Measurements from ENCODE around the gene KLRC1.
"Not testable (repeated sequence)": the region's sequence is repeated elsewhere in the genome, so short reads cannot be mapped to it uniquely, and the experiment has no call there.

Gene KLRC1

DNA sequence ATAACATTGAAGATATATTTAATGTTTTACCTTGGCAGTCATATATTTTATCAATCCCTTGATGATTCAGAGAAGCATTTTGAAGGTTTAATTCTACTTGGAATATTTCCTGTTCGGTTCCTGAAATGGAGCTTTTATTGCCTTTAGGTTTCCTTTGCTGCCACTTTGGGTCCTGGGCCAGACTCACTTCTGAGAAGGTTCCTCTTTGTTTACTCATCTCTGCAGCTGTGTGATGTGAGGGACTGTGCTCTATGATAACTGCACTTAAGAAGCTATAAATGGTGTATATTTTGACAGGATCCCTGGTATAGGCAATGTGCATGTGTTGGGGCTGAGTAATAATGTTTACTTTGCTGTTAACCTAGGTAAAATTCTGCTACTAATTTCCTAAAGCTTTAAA lies 32.8 kb downstream of the KLRC1 start, which contains the start of gene KLRC3:
KLRC3 (minus strand) TSS at position 262 of the 400 bp plus-strand sequence; CDS start at position 217, 45 bp downstream.
- H3K4me3 ChIP-seq (ENCODE audit: low read depth in 1 of 2, low read length in 2 of 2); H3K9me3 ChIP-seq (ENCODE audit: low read length); H3K27me3 ChIP-seq (ENCODE audit: control insufficient read depth in 1 of 2, insufficient read depth in 2 of 2, low read length in 2 of 2): not testable (repeated sequence)

DNA sequence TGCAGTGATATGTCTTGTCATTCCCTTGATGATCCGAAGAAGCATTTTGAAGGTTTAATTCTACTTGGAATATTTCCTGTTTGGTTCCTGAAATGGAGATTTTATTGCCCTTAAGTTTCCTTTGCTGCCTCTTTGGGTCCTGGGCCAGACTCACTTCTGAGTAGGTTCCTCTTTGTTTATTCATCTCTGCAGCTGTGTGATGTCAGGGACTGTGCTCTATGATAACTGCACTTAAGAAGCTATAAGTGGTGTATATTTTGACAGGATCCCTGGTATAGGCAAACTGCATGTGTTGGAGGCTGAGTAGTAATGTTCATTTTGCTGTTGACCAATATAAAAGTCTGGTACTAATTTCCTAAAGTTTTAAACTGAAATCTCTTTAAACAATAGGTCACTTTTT lies 43.8 kb downstream of the KLRC1 start, which contains the start of gene KLRC4:
KLRC4 (minus strand) TSS at position 366 of the 400 bp plus-strand sequence; CDS start at position 184, 182 bp downstream.
- Histone ChIP-seq H3K9ac (ENCODE audit: low read length) (no peak within 1 kb of the TSS), H3K4me3 (ENCODE audit: low read depth in 1 of 2, low read length in 2 of 2) (no peak within 1 kb of the TSS), H3K9me3 (ENCODE audit: low read length) (no peaks in the 10 kb centered on the region), H3K27ac (ENCODE audit: low read depth, low read length) (no peak within 1 kb of the TSS), H3K36me3 (ENCODE audit: insufficient read depth, low read length) (no peaks in the 10 kb centered on the region), H3K4me1 (ENCODE audit: insufficient read depth, low read length) (no peaks in the 10 kb centered on the region), H3K27me3 (ENCODE audit: control insufficient read depth in 1 of 2, insufficient read depth in 2 of 2, low read length in 2 of 2) (no peaks in the 10 kb centered on the region)

More for the DNA sequence above, 32.8 kb downstream of the KLRC1 start, which contains the start of gene KLRC3:
- H3K4me1 ChIP-seq (ENCODE audit: insufficient read depth, low read length); H3K9ac ChIP-seq (ENCODE audit: low read length); H3K27ac ChIP-seq (ENCODE audit: low read depth, low read length); H3K36me3 ChIP-seq (ENCODE audit: insufficient read depth, low read length): not testable (repeated sequence)

DNA sequence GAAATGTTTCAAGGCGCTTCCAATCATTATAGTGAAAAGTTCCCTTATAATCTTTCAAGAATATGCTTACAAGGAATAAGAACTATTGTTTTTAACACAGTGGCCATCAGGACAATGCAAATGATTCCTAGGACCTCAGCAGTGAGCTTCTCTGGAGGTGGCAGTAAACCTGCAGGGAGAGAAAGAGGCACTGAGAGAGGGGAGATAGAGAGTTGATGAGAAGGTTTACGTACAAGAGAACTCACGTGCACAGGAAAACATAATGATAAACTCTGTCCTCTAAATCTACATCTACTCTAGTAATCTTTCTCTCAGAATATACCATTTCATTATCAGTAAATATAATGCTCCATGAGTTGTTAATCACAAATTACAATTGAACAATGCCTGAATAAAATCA lies 44.3 kb downstream of the KLRC1 start:
- Histone ChIP-seq H3K36me3 (ENCODE audit: insufficient read depth, low read length) (no peaks in the 10 kb centered on the region), H3K27ac (ENCODE audit: low read depth, low read length) (no peak overlapping the region), H3K4me1 (ENCODE audit: insufficient read depth, low read length) (no peaks in the 10 kb centered on the region), H3K9me3 (ENCODE audit: low read length) (no peaks in the 10 kb centered on the region), H3K27me3 (ENCODE audit: control insufficient read depth in 1 of 2, insufficient read depth in 2 of 2, low read length in 2 of 2) (no peaks in the 10 kb centered on the region), H3K4me3 (ENCODE audit: low read depth in 1 of 2, low read length in 2 of 2) (no peak overlapping the region), H3K9ac (ENCODE audit: low read length) (no peak overlapping the region)

DNA sequence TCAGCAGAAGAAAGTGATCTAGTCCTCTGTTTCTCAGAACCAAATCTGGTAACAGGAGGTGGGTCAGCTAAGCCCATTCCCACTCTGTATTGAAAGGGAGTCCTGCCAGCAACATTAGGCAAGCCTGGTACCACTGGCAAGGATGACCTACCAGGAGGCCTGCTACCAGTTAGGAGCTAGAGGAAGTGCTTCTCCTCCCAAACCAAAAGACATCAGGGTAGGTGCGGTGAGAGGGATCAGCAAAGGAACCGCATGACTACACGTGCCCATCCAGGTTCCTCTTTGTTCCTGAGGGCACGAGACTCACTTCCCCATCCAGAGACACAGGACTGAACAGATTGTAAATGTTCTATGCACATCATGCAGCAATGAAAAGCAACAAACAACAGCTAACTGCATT lies 46.5 kb downstream of the KLRC1 start:
- no peaks in the 10 kb centered on the region for H3K27me3 ChIP-seq (ENCODE audit: control insufficient read depth in 1 of 2, insufficient read depth in 2 of 2, low read length in 2 of 2)
- no peak overlapping the region for H3K9ac ChIP-seq (ENCODE audit: low read length)
- H3K4me1 ChIP-seq (ENCODE audit: insufficient read depth, low read length), result no peaks in the 10 kb centered on the region
- H3K9me3 ChIP-seq (ENCODE audit: low read length), result no peaks in the 10 kb centered on the region
- no peak overlapping the region for H3K27ac ChIP-seq (ENCODE audit: low read depth, low read length)
- H3K36me3 ChIP-seq (ENCODE audit: insufficient read depth, low read length), result no peaks in the 10 kb centered on the region
- no peak overlapping the region for H3K4me3 ChIP-seq (ENCODE audit: low read depth in 1 of 2, low read length in 2 of 2)

DNA sequence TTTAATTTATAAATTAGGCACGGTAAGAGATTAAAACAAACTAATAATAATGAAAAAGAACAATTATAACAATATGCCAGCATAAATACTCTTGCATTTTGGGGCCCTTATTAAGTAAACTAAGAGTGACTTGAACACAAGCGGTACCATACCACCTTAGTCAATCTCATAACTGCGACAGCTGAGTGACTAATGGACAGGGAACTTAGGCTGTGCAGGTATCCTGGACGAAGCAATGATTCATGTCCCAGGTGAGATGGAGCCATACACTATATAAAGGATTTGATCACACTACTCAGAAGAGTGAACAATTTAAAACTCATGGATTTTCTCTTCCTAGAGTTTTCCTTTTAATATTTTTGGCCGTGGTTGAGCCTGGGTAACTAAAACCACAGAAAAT lies 47.9 kb downstream of the KLRC1 start:
- Histone ChIP-seq H3K9ac (ENCODE audit: low read length) (no peak overlapping the region), H3K9me3 (ENCODE audit: low read length) (no peaks in the 10 kb centered on the region), H3K4me3 (ENCODE audit: low read depth in 1 of 2, low read length in 2 of 2) (no peak overlapping the region), H3K27ac (ENCODE audit: low read depth, low read length) (no peak overlapping the region), H3K27me3 (ENCODE audit: control insufficient read depth in 1 of 2, insufficient read depth in 2 of 2, low read length in 2 of 2) (no peaks in the 10 kb centered on the region), H3K36me3 (ENCODE audit: insufficient read depth, low read length) (no peaks in the 10 kb centered on the region), H3K4me1 (ENCODE audit: insufficient read depth, low read length) (no peaks in the 10 kb centered on the region)

DNA sequence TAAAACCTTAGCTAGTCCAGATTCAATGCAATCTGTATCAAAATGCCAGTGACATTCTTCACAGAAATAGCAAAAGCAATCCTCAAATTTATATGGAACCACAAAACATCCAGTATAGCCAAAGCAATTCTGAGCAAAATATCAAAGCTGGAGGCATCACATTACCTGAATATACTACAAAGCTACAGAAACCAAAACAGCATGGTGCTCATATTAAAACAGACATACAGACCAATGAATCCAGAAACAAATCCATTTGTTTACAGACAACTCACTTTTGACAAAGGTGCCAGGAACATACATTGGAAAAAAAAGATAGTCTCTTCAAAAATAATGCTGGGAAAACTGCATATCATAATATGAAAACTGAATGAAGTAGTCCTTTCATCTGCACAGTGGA lies 48.4 kb downstream of the KLRC1 start:
- no peaks in the 10 kb centered on the region for H3K27me3 ChIP-seq (ENCODE audit: control insufficient read depth in 1 of 2, insufficient read depth in 2 of 2, low read length in 2 of 2)
- H3K27ac ChIP-seq (ENCODE audit: low read depth, low read length), result no peak overlapping the region
- no peaks in the 10 kb centered on the region for H3K4me1 ChIP-seq (ENCODE audit: insufficient read depth, low read length)
- H3K9me3 ChIP-seq (ENCODE audit: low read length), result no peaks in the 10 kb centered on the region
- H3K36me3 ChIP-seq (ENCODE audit: insufficient read depth, low read length), result no peaks in the 10 kb centered on the region
- no peak overlapping the region for H3K4me3 ChIP-seq (ENCODE audit: low read depth in 1 of 2, low read length in 2 of 2)
- no peak overlapping the region for H3K9ac ChIP-seq (ENCODE audit: low read length)

DNA sequence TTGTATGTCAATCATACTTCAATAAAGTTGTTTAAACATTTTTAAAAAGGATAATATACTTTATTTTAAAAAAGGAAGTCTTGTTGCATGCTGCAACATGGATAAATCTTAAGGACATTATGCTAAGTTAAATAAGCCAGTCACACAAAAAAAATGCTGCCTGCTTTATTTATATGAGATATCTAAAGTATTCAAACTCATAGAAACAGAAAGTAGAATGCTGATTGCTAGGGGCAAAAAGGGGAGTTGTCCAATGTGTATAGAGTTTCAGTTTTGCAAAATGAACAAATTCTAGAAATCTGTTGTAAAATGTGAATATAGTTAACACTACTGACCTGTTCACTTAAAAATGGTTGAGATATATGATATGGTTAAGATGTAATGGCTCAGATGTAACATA lies 52.3 kb downstream of the KLRC1 start:
- no peak overlapping the region for H3K9ac ChIP-seq (ENCODE audit: low read length)
- no peaks in the 10 kb centered on the region for H3K36me3 ChIP-seq (ENCODE audit: insufficient read depth, low read length)
- H3K4me1 ChIP-seq (ENCODE audit: insufficient read depth, low read length), result peaks cover under 1% of the 10 kb centered on the region
- no peaks in the 10 kb centered on the region for H3K9me3 ChIP-seq (ENCODE audit: low read length)
- H3K4me3 ChIP-seq (ENCODE audit: low read depth in 1 of 2, low read length in 2 of 2), result no peak overlapping the region
- no peak overlapping the region for H3K27ac ChIP-seq (ENCODE audit: low read depth, low read length)
- H3K27me3 ChIP-seq (ENCODE audit: control insufficient read depth in 1 of 2, insufficient read depth in 2 of 2, low read length in 2 of 2), result no peaks in the 10 kb centered on the region

DNA sequence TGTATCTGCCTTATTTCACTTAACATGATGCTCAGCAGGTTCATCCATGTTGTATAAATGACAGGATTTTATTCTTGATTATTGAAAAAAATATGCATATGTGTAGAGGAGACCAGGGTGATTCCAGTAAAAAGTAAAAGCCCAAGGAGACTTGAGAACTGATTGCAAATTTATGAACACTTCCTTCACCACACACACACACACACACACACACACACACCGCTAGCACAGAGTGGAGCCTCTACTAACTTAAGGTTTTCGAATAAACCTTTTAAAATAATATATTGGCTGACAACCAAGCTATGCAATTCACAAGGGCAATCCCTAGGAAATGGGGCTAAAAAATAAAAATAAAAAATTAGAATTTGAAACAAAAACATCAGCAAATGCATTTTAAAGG lies 55.0 kb downstream of the KLRC1 start:
- H3K9ac ChIP-seq (ENCODE audit: low read length), result no peak overlapping the region
- H3K4me1 ChIP-seq (ENCODE audit: insufficient read depth, low read length), result peaks cover 9% of the 10 kb centered on the region
- H3K27ac ChIP-seq (ENCODE audit: low read depth, low read length), result no peak overlapping the region
- no peaks in the 10 kb centered on the region for H3K9me3 ChIP-seq (ENCODE audit: low read length)
- no peaks in the 10 kb centered on the region for H3K36me3 ChIP-seq (ENCODE audit: insufficient read depth, low read length)
- no peaks in the 10 kb centered on the region for H3K27me3 ChIP-seq (ENCODE audit: control insufficient read depth in 1 of 2, insufficient read depth in 2 of 2, low read length in 2 of 2)
- no peak overlapping the region for H3K4me3 ChIP-seq (ENCODE audit: low read depth in 1 of 2, low read length in 2 of 2)

DNA sequence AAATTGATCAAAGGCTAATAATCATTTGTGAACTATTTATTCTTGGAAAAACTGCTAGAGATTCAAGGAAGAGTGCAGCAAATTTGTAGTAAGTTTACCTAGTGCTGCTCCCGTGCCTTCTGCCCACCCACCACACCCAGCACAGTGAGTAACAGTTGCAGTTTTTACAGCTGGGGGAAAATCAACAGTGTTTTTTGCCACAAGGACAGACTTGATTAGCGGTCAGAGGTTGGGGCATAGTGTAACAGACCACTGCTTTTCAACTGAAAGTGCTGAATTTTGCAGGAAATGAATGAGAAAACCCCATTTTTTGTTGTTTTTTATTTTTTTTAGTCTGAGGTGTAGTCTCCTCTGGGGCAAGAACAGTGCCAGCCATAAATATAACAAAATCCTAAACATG lies 55.9 kb downstream of the KLRC1 start:
- no peak overlapping the region for H3K27ac ChIP-seq (ENCODE audit: low read depth, low read length)
- no peak overlapping the region for H3K9ac ChIP-seq (ENCODE audit: low read length)
- no peaks in the 10 kb centered on the region for H3K9me3 ChIP-seq (ENCODE audit: low read length)
- peaks cover 11% of the 10 kb centered on the region for H3K4me1 ChIP-seq (ENCODE audit: insufficient read depth, low read length)
- no peaks in the 10 kb centered on the region for H3K27me3 ChIP-seq (ENCODE audit: control insufficient read depth in 1 of 2, insufficient read depth in 2 of 2, low read length in 2 of 2)
- H3K36me3 ChIP-seq (ENCODE audit: insufficient read depth, low read length), result no peaks in the 10 kb centered on the region
- no peak overlapping the region for H3K4me3 ChIP-seq (ENCODE audit: low read depth in 1 of 2, low read length in 2 of 2)

DNA sequence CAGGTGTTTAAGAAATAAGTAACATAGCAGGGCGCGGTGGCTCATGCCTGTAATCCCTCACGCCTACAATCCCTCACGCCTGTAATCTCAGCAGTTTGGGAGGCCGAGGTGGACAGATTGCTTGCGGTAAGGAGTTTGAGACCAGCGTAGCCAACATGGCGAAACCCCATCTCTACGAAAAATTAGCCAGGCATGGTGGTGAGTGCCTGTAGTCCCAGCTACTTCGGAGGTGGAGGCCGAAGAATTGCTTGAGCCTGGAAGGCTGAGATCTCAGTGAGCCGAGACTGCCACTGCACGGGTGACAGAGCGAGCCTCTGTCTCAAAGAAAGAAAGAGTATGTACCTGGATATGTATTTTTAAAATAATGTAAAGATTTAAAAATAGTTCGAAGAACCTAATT lies 57.0 kb downstream of the KLRC1 start:
- H3K27ac ChIP-seq (ENCODE audit: low read depth, low read length); H3K9ac ChIP-seq (ENCODE audit: low read length); H3K36me3 ChIP-seq (ENCODE audit: insufficient read depth, low read length); H3K9me3 ChIP-seq (ENCODE audit: low read length); H3K4me3 ChIP-seq (ENCODE audit: low read depth in 1 of 2, low read length in 2 of 2); H3K27me3 ChIP-seq (ENCODE audit: control insufficient read depth in 1 of 2, insufficient read depth in 2 of 2, low read length in 2 of 2): not testable (repeated sequence)
- H3K4me1 ChIP-seq (ENCODE audit: insufficient read depth, low read length), result peaks cover 16% of the 10 kb centered on the region
